HEK293T (cell line): ENCODE results near the gene DMGDH.

ENCODE experiments used
- CTCF ChIA-PET: fragments of 350-600 bp; formaldehyde crosslinking; extraction: SDS; loops from one replicate; lab custom pipeline; 2021; ENCODE audit warnings: antibody characterized with exemption, inconsistent platforms; lab: Yijun Ruan, JAX
- POLR2A ChIA-PET: fragments of 350-600 bp; formaldehyde crosslinking; extraction: SDS; loops from one replicate; lab custom pipeline; 2020; ENCODE audit warnings: antibody characterized with exemption, inconsistent platforms; lab: Yijun Ruan, JAX
- DNase-seq: peaks from one replicate; pipeline ENCODE4 v3.0.0; 2012; ENCODE audit warnings: mixed read lengths; ENCODE audit errors: extremely low spot score
- ARNT ChIP-seq: fragments of 450-650 bp; IDR thresholded peaks from 2 replicates; pipeline ENCODE4 v1.6.1; 2017; ENCODE audit warnings: mild to moderate bottlenecking
- BHLHE40 ChIP-seq: fragments of 450-650 bp; IDR thresholded peaks from 2 replicates; pipeline ENCODE4 v1.6.1; 2016; ENCODE audit warnings: mild to moderate bottlenecking, moderate library complexity, borderline replicate concordance
- CTBP1 ChIP-seq: fragments of 450-650 bp; IDR thresholded peaks from 2 replicates; pipeline ENCODE4 v1.6.1; 2016; ENCODE audit warnings: borderline replicate concordance
- ELF4 ChIP-seq: fragments of 450-650 bp; IDR thresholded peaks from 2 replicates; pipeline ENCODE4 v1.6.1; 2017; ENCODE audit warnings: antibody characterized with exemption
- FOXA1 ChIP-seq: fragments of 450-650 bp; IDR thresholded peaks from 2 replicates; pipeline ENCODE4 v1.6.1; 2016; ENCODE audit warnings: mild to moderate bottlenecking
- FOXK2 ChIP-seq: fragments of 450-650 bp; IDR thresholded peaks from 2 replicates; pipeline ENCODE4 v1.6.1; 2016; ENCODE audit warnings: mild to moderate bottlenecking
- FOXM1 ChIP-seq: fragments of 450-650 bp; IDR thresholded peaks from 2 replicates; pipeline ENCODE4 v1.6.1; 2017; ENCODE audit warnings: mild to moderate bottlenecking, borderline replicate concordance
- HDGF ChIP-seq: fragments of 450-650 bp; IDR thresholded peaks from 2 replicates; pipeline ENCODE4 v1.6.1; 2017; ENCODE audit warnings: antibody characterized with exemption, borderline replicate concordance
- L3MBTL2 ChIP-seq: fragments of 450-650 bp; conservative IDR thresholded peaks from 2 replicates; pipeline ENCODE4 v1.6.1; 2016; ENCODE audit warnings: mild to moderate bottlenecking
- LEF1 ChIP-seq: fragments of 450-650 bp; IDR thresholded peaks from 2 replicates; pipeline ENCODE4 v1.6.1; 2017; ENCODE audit warnings: mild to moderate bottlenecking, borderline replicate concordance
- NFRKB ChIP-seq: fragments of 450-650 bp; IDR thresholded peaks from 2 replicates; pipeline ENCODE4 v1.6.1; 2016; ENCODE audit warnings: mild to moderate bottlenecking, moderate library complexity
- SP1 ChIP-seq: fragments of 450-650 bp; IDR thresholded peaks from 2 replicates; pipeline ENCODE4 v1.6.1; 2017
- SUZ12 ChIP-seq: fragments of 450-650 bp; IDR thresholded peaks from 2 replicates; pipeline ENCODE4 v1.6.1; 2016; ENCODE audit warnings: mild to moderate bottlenecking
- TARDBP ChIP-seq: fragments of 450-650 bp; IDR thresholded peaks from 2 replicates; pipeline ENCODE4 v1.6.1; 2016
- ZNF384 ChIP-seq: fragments of 450-650 bp; IDR thresholded peaks from 2 replicates; pipeline ENCODE4 v1.6.1; 2016
- TF ChIP-seq, protein P1 (sequence below): fragments of 450-650 bp; IDR thresholded peaks from 2 replicates; pipeline ENCODE4 v1.6.1; 2016

DMGDH gene

DNA sequence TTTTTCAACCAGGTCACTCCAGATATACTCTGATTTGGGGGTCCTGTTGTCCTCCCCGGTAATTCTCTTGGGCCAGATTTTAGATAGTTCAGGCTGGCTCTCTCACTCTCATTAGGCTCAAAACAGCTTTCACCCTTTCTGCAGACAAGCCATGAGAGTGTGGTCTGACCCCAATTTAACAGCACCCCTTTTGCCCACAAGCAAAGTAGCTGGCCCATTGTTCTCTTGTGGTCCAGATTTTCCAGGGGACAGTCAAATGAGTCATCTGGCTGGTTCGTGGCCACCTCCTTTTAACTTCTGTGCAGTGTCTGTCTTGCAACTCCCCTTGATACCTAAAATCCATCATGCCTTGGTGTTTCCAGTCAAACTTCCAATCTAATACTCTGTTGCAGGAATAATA, 16.6 kb upstream of the DMGDH start:
- ChIA-PET POLR2A (no interaction called here), CTCF (no interaction called here)
- no peak for DNase-seq
- no peak for TF ChIP-seq NFRKB
- TF ChIP-seq HDGF, result no peak
- no peak for TF ChIP-seq CTBP1
- no peak for TF ChIP-seq TARDBP
- TF ChIP-seq BHLHE40, result no peak
- TF ChIP-seq L3MBTL2, result no peak
- no peak for TF ChIP-seq SUZ12
- TF ChIP-seq ARNT, result no peak
- TF ChIP-seq FOXM1, result no peak
- TF ChIP-seq ELF4, result no peak
- no peak for TF ChIP-seq FOXA1

DNA sequence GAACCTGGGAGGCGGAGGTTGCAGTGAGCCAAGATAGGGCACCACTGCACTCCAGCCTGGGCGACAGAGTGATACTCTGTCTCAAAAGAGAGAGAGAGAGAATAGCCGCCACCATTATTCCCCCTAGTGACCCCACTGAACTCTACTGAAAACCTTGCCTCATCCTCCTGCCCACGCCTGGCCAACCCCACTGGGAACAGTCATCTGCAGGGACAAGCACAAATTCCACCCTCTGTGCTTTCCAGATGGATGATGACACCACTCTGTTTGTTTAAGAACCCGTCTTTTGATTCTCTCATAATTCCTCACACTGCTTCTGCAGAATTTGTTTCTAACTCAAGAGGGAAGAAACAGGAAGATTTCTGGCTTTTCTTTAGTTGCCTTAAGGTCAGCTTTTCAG, 12.3 kb upstream of the DMGDH start:
- no peak for DNase-seq
- ChIA-PET CTCF (interaction anchor here (0.8 to 1.0 kb wide), 2 partner anchors 56 to 61 kb away, joined by 3 read pairs; no protein-coding TSS in a partner anchor), POLR2A (no interaction called here)
- TF ChIP-seq FOXK2 (no peak), ZNF384 (no peak), SP1 (no peak), HDGF (no peak), ELF4 (no peak), FOXA1 (no peak), ARNT (no peak), FOXM1 (no peak), NFRKB (no peak), BHLHE40 (no peak), LEF1 (no peak), TARDBP (no peak), L3MBTL2 (no peak), SUZ12 (no peak), CTBP1 (no peak)
- TF ChIP-seq, protein P1, sequence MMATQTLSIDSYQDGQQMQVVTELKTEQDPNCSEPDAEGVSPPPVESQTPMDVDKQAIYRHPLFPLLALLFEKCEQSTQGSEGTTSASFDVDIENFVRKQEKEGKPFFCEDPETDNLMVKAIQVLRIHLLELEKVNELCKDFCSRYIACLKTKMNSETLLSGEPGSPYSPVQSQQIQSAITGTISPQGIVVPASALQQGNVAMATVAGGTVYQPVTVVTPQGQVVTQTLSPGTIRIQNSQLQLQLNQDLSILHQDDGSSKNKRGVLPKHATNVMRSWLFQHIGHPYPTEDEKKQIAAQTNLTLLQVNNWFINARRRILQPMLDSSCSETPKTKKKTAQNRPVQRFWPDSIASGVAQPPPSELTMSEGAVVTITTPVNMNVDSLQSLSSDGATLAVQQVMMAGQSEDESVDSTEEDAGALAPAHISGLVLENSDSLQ, result no peak

DNA sequence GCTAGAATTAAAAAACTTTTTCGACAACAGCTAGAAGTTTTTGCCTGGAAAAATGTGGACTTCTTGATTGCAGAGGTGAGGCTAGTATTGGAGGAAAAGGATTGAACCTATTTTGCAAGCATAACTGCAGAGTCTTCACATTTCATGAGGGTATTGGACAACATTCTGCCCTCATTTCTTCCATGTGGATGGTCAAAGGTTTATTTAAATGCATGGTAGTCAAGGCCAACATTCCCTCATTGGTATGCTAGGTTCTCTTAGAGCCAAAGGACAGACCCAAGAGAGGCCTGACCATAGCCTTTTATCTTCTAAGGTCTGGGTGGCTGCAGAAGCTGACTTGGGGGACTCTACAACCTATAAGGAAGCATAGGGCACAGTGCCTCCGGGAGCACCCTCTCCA, 11.3 kb upstream of the DMGDH start:
- CTCF ChIA-PET, result no interaction called here
- no peak for TF ChIP-seq FOXM1
- no peak for TF ChIP-seq FOXK2
- no peak for TF ChIP-seq HDGF
- no peak for TF ChIP-seq NFRKB
- TF ChIP-seq FOXA1, result no peak
- TF ChIP-seq, protein P1, result no peak
- no peak for TF ChIP-seq ARNT
- TF ChIP-seq LEF1, result no peak
- TF ChIP-seq ELF4, result no peak
- no peak for TF ChIP-seq SP1
- TF ChIP-seq SUZ12, result no peak
- TF ChIP-seq CTBP1, result no peak
- TF ChIP-seq TARDBP, result no peak
- TF ChIP-seq BHLHE40, result no peak
- TF ChIP-seq ZNF384, result no peak
- no peak for TF ChIP-seq L3MBTL2
- no peak for DNase-seq
- POLR2A ChIA-PET, result no interaction called here

DNA sequence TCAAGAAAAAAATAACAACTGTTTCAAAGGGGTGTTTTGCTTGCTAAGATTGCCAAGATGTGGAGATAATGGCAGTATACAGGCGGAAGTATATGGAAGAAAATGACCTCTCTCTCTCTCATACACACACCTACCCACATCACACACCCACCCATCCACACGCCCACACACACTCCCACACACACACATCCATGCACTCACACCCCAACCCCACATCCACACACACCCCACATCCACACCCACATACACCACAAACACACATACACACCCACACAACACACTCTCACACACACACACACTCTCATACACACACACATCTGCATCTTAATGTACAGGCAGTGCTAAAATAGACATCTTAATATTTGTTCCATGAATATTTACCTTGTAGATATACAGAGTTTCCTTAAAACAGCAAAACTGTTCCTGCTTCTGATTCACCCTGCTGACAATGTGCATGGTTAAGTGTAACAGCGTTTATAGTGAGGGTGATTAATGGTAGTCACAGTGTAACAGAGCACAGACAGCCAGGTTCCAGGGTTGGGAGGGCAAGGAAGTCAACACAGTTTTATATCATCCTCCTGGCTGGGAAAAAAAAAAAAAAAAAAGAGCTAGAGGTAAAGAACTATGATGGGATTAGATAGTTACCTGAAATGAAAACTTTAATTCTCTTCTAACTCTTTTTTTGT, 8.3 kb upstream of the DMGDH start:
- no peak for TF ChIP-seq ZNF384
- TF ChIP-seq, protein P1, result peak; percentile 22; the same call in 1 of the 2 replicates
- POLR2A ChIA-PET, result no interaction called here
- CTCF ChIA-PET, result interaction anchor here (1.8 kb wide), 1 partner anchor 53 kb away, joined by 4 read pairs; no protein-coding TSS in a partner anchor
- no peak for DNase-seq

DNA sequence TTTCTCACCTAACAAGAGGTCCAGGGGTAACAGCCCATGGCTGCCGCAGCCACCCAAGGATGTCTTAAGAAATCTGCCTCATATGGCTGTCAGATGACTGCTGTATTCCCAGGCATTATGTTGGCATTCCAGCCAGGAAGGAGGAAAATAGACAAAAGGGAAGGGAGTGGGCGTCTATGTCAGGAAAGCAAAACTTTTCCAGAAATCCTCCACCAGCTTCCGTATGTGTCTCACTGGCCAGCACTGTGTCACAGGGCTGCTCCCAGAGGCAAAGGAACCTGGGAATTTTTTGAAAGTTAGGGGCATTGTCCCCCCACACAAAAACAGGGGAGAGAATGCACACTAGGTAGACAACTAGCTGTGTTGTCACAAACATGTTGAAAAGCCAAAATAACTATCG, 7.3 kb upstream of the DMGDH start:
- no peak for TF ChIP-seq SP1
- TF ChIP-seq BHLHE40, result no peak
- no peak for TF ChIP-seq LEF1
- POLR2A ChIA-PET, result no interaction called here
- DNase-seq, result no peak
- CTCF ChIA-PET, result interaction anchor here (1.8 kb wide), 1 partner anchor 52 kb away, joined by 4 read pairs; no protein-coding TSS in a partner anchor

DNA sequence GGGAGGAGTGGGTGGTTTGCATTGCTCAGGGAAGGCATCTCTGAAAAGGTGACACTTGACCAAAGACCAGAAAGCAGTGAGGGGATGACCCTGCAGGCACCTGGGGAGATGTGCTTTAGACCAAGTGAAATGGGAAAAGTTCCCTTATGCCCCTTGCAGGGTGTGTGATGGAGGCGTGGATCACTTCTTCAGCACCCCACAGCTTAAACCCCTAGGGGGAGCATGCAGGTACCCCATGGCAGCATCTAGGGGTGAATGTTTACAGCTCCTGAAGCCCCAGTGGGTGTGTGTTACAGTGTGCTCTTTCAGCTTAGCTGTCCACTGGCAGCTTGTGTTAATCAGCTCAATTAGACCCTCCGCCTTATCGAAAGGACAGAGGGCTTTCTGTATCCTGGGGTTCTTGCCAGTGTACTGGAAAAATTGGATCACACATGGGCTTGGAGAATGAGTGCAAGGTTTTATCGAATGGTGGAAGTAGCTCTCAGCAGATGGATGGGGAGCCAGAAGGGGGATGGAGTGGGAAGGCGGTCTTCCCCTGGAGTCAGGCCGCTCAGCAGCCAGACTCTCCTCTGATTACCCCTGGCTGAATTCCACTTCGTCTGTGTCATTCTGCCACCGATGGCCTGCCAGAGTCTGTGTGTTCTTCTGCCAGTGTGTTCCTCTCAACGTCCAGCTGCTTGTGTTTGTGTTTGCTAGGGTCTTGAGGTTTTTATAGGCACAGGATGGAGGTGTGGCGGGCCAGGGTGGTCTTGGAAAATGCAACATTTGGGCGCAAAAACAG, 6.4 kb upstream of the DMGDH start:
- DNase-seq, result no peak
- POLR2A ChIA-PET, result no interaction called here
- CTCF ChIA-PET, result no interaction called here
- TF ChIP-seq SUZ12 (no peak), FOXM1 (no peak), HDGF (no peak), SP1 (no peak), TARDBP (no peak), L3MBTL2 (no peak), FOXA1 (no peak), NFRKB (no peak), FOXK2 (no peak), ARNT (no peak), BHLHE40 (no peak), CTBP1 (no peak), ELF4 (no peak), LEF1 (no peak), ZNF384 (no peak)
- TF ChIP-seq, protein P1, result no peak
